HFFc6 (cell line): ENCODE data around the gene MDFIC2. TPM values are rescaled to one million over a fixed set of nuclear protein-coding genes. Genes with fewer than 3 reads are reported as not detected.

Experiments used
- DNase-seq: peaks from one replicate; pipeline ENCODE4 v3.0.0-alpha.2; 2018
- H3K27ac Mint-ChIP-seq: 2 replicates; pipeline ENCODE4 v1.8.0; 2020; ENCODE audit warnings: mild to moderate bottlenecking, mixed read lengths
- H3K27me3 Mint-ChIP-seq: 2 replicates; pipeline ENCODE4 v1.8.0; 2021; ENCODE audit warnings: mild to moderate bottlenecking, moderate library complexity, mixed read lengths; ENCODE audit not compliant: insufficient read depth
- H3K36me3 Mint-ChIP-seq: 2 replicates; pipeline ENCODE4 v1.8.0; 2021; ENCODE audit warnings: low read depth, mixed read lengths
- H3K4me1 Mint-ChIP-seq: 2 replicates; pipeline ENCODE4 v1.8.0; 2020; ENCODE audit warnings: low read depth, mixed read lengths
- H3K4me3 Mint-ChIP-seq: 2 replicates; pipeline ENCODE4 v1.8.0; 2020; ENCODE audit warnings: mild to moderate bottlenecking, moderate library complexity, mixed read lengths
- H3K9me3 Mint-ChIP-seq: 2 replicates; pipeline ENCODE4 v1.8.0; 2020; ENCODE audit warnings: mild to moderate bottlenecking, mixed read lengths
- CTCF ChIP-seq: fragments of 200-600 bp; sonication (generic); IDR thresholded peaks from 2 replicates; pipeline ENCODE4 v1.5.0; 2021; ENCODE audit warnings: antibody characterized with exemption, mild to moderate bottlenecking
- total RNA-seq, 6 experiments: library from RNA; stranded (reverse); fragmentation: NEBNext Ultra II Directional; extraction: Animal tissue kit (Norgen Biotek cat#: 25700); gene quantifications; 2 replicates in 1 of 6; 3 replicates in 5 of 6; pipeline ENCODE4 v1.2.3, GENCODE V29; 2021

MDFIC2 gene
- total RNA-seq, 6 experiments from 2014 or later: not detected

- Mint-ChIP-seq H3K36me3 (no peaks in the 10 kb centered on the region), H3K27ac (no peak overlapping the region), H3K4me1 (no peaks in the 10 kb centered on the region), H3K9me3 (peaks cover 3% of the 10 kb centered on the region), H3K27me3 (no peaks in the 10 kb centered on the region), H3K4me3 (no peak overlapping the region)
- no peak for DNase-seq
- TF ChIP-seq CTCF: no peak
These were observed 155.6 kb downstream of the MDFIC2 start for GRCh38 chr3:70156808-70157207.

GRCh38 chr3:70150599-70150998, 161.8 kb downstream of the MDFIC2 start:
- no peaks in the 10 kb centered on the region for H3K4me1 Mint-ChIP-seq
- H3K36me3 Mint-ChIP-seq: no peaks in the 10 kb centered on the region
- no peak for TF ChIP-seq CTCF
- H3K9me3 Mint-ChIP-seq: no peaks in the 10 kb centered on the region
- H3K4me3 Mint-ChIP-seq: no peak overlapping the region
- no peak overlapping the region for H3K27ac Mint-ChIP-seq
- H3K27me3 Mint-ChIP-seq: no peaks in the 10 kb centered on the region; the same call in 1 of the 2 replicates
- no peak for DNase-seq

- no peaks in the 10 kb centered on the region for H3K36me3 Mint-ChIP-seq
- no peaks in the 10 kb centered on the region for H3K4me1 Mint-ChIP-seq
- no peak overlapping the region for H3K4me3 Mint-ChIP-seq
- H3K9me3 Mint-ChIP-seq: no peaks in the 10 kb centered on the region; the same call in 1 of the 2 replicates
- no peak for DNase-seq
- TF ChIP-seq CTCF: no peak
- H3K27ac Mint-ChIP-seq: no peak overlapping the region
- no peaks in the 10 kb centered on the region; the same call in 1 of the 2 replicates for H3K27me3 Mint-ChIP-seq
These were observed 162.6 kb downstream of the MDFIC2 start for GRCh38 chr3:70149714-70150400.
